H1 (cell line): ENCODE data around the gene SMCHD1. TPM values are rescaled to one million over a fixed set of nuclear protein-coding genes. Genes with fewer than 3 reads are reported as not detected.

Source experiments
- CTCF ChIA-PET: fragments of 300-600 bp; sonication (Branson Sonifier 250); formaldehyde crosslinking; loops from one replicate; lab custom pipeline; 2021; ENCODE audit not compliant: partially characterized antibody; lab: Charles Lee
- POLR2A ChIA-PET: fragments of 300-600 bp; sonication (Branson Sonifier 250); formaldehyde crosslinking; loops from one replicate; lab custom pipeline; 2021; ENCODE audit warnings: inconsistent platforms; ENCODE audit not compliant: partially characterized antibody; lab: Charles Lee
- DNase-seq, 2 experiments: peaks; one replicate each; pipeline versions ENCODE4 v3.0.0 to v3.0.0-alpha.2; 2010 to 2022; ENCODE audit warnings: low spot score in 2 of 2, low read depth in 1 of 2, mixed read lengths in 1 of 2
- FAIRE-seq: peaks from 2 replicates; lab custom pipeline; 2011; peaks lifted over from hg19 to GRCh38; lab: Jason Lieb, UNC
- H2AFZ ChIP-seq: 2 replicates; pipeline ENCODE4 v1.8.1; 2012; ENCODE audit warnings: low read length, inconsistent platforms
- H2AK5ac ChIP-seq: 2 replicates; pipeline ENCODE4 v1.6.1; 2013; ENCODE audit warnings: low read depth, low read length
- H2BK120ac ChIP-seq: replicated peaks from 2 replicates; pipeline ENCODE3; 2013; ENCODE audit warnings: low read depth, low read length, inconsistent platforms
- H2BK12ac ChIP-seq: 2 replicates; pipeline ENCODE4 v1.6.1; 2013; ENCODE audit warnings: low read depth, low read length
- H2BK15ac ChIP-seq: 2 replicates; pipeline ENCODE4 v1.6.1; 2013; ENCODE audit warnings: low read length
- H2BK20ac ChIP-seq: 2 replicates; pipeline ENCODE4 v1.6.1; 2013; ENCODE audit warnings: low read length
- H2BK5ac ChIP-seq: 2 replicates; pipeline ENCODE4 v1.6.1; 2013; ENCODE audit warnings: low read depth, low read length
- H3K14ac ChIP-seq: 2 replicates; pipeline ENCODE4 v1.6.1; 2013; ENCODE audit warnings: inconsistent platforms; ENCODE audit not compliant: insufficient read length
- H3K18ac ChIP-seq: 2 replicates; pipeline ENCODE4 v1.6.1; 2013; ENCODE audit warnings: low read length; ENCODE audit errors: extremely low read depth
- H3K23ac ChIP-seq: 2 replicates; pipeline ENCODE4 v1.6.1; 2013; ENCODE audit warnings: inconsistent platforms; ENCODE audit not compliant: insufficient read length
- H3K23me2 ChIP-seq: 2 replicates; pipeline ENCODE4 v1.6.1; 2013; ENCODE audit warnings: low read depth, low read length
- H3K27ac ChIP-seq: 2 replicates; pipeline ENCODE4 v1.6.1; 2011; ENCODE audit warnings: low read depth, low read length, inconsistent platforms
- H3K27me3 ChIP-seq, 4 experiments: replicated peaks in 1 of 4; 1 replicate in 1 of 4; 2 replicates in 3 of 4; pipeline versions ENCODE4 v1.6.1 to v1.8.1; 2011 to 2013; ENCODE audit warnings: low read length in 3 of 4, mild to moderate bottlenecking in 3 of 4, inconsistent platforms in 2 of 4, mixed read lengths in 2 of 4, moderate library complexity in 1 of 4; ENCODE audit not compliant: control insufficient read depth in 3 of 4, insufficient read depth in 3 of 4; ENCODE audit errors: extremely low read depth in 1 of 4
- H3K36me3 ChIP-seq, 4 experiments: 2 replicates each; pipeline versions ENCODE4 v1.6.1 to v1.8.1; 2011 to 2013; ENCODE audit warnings: mild to moderate bottlenecking in 4 of 4, low read length in 3 of 4, moderate library complexity in 2 of 4, control low read depth in 1 of 4, inconsistent platforms in 1 of 4; ENCODE audit not compliant: insufficient read depth in 4 of 4, control insufficient read depth in 2 of 4
- H3K4ac ChIP-seq: replicated peaks from 2 replicates; pipeline ENCODE3; 2013; ENCODE audit warnings: low read length, low read depth, mixed read lengths, inconsistent platforms; ENCODE audit not compliant: insufficient read length
- H3K4me1 ChIP-seq, 4 experiments: replicated peaks in 1 of 4; 1 replicate in 1 of 4; 2 replicates in 3 of 4; pipeline versions ENCODE4 v1.6.1 to v1.8.1; 2011 to 2013; ENCODE audit warnings: low read length in 3 of 4, inconsistent platforms in 2 of 4, mixed read lengths in 1 of 4; ENCODE audit not compliant: insufficient read depth in 4 of 4, control insufficient read depth in 3 of 4
- H3K4me2 ChIP-seq, 2 experiments: 2 replicates each; pipeline versions ENCODE4 v1.6.1 to v1.8.1; 2011 to 2013; ENCODE audit warnings: low read depth in 2 of 2, low read length in 2 of 2, control low read depth in 1 of 2, inconsistent platforms in 1 of 2, mild to moderate bottlenecking in 1 of 2; ENCODE audit not compliant: insufficient read depth in 1 of 2
- H3K4me3 ChIP-seq, 4 experiments: fragments of 200-600, 300-600 bp in 1 of 4; sonication (generic), shearing (Covaris generic), sonication (Bioruptor Twin) in 1 of 4; 2 replicates each; pipeline versions ENCODE4 v1.5.1 to v1.8.1; 2011 to 2016; ENCODE audit warnings: low read length in 4 of 4, low read depth in 3 of 4, control low read depth in 2 of 4, inconsistent platforms in 2 of 4, mild to moderate bottlenecking in 2 of 4, mixed read lengths in 1 of 4, moderate library complexity in 1 of 4; ENCODE audit not compliant: insufficient read depth in 2 of 4; ENCODE audit errors: extremely low read depth in 1 of 4
- H3K56ac ChIP-seq: replicated peaks from 2 replicates; pipeline ENCODE3; 2013; ENCODE audit warnings: low read depth, mild to moderate bottlenecking, mixed read lengths, low read length, inconsistent platforms; ENCODE audit not compliant: insufficient read length
- H3K79me1 ChIP-seq: 2 replicates; pipeline ENCODE4 v1.6.1; 2013; ENCODE audit warnings: low read depth, low read length, control low read depth
- H3K79me2 ChIP-seq, 2 experiments: 2 replicates each; pipeline versions ENCODE4 v1.6.1 to v1.8.1; 2012 to 2013; ENCODE audit warnings: low read length in 2 of 2, mild to moderate bottlenecking in 2 of 2, inconsistent platforms in 1 of 2; ENCODE audit not compliant: insufficient read depth in 2 of 2, control insufficient read depth in 1 of 2
- H3K9ac ChIP-seq, 4 experiments: replicated peaks in 1 of 4; 1 replicate in 1 of 4; 2 replicates in 3 of 4; pipeline versions ENCODE4 v1.6.1 to v1.8.1; 2011 to 2013; ENCODE audit warnings: low read depth in 3 of 4, low read length in 3 of 4, control low read depth in 2 of 4, mild to moderate bottlenecking in 2 of 4, moderate library complexity in 2 of 4, inconsistent platforms in 1 of 4; ENCODE audit errors: extremely low read depth in 1 of 4
- H3K9me3 ChIP-seq, 2 experiments: 2 replicates each; pipeline versions ENCODE4 v1.6.1 to v1.8.1; 2012 to 2013; ENCODE audit warnings: mild to moderate bottlenecking in 2 of 2, moderate library complexity in 2 of 2, control low read depth in 1 of 2, inconsistent platforms in 1 of 2, low read depth in 1 of 2, low read length in 1 of 2, mixed read lengths in 1 of 2; ENCODE audit not compliant: insufficient read depth in 2 of 2
- H4K20me1 ChIP-seq, 2 experiments: replicated peaks in 1 of 2; 2 replicates each; pipeline versions ENCODE3 to v1.8.1; 2011 to 2013; ENCODE audit warnings: inconsistent platforms in 2 of 2, low read length in 2 of 2, mild to moderate bottlenecking in 1 of 2; ENCODE audit not compliant: insufficient read depth in 2 of 2, control insufficient read depth in 1 of 2
- H4K5ac ChIP-seq: 2 replicates; pipeline ENCODE4 v1.6.1; 2013; ENCODE audit warnings: low read length, low read depth, mixed read lengths, inconsistent platforms; ENCODE audit not compliant: insufficient read length
- H4K8ac ChIP-seq: 2 replicates; pipeline ENCODE4 v1.8.0; 2013; ENCODE audit warnings: mild to moderate bottlenecking, moderate library complexity, low read length, inconsistent platforms; ENCODE audit not compliant: insufficient read depth; ENCODE audit errors: extremely low read depth
- H4K91ac ChIP-seq: replicated peaks from 2 replicates; pipeline ENCODE3; 2013; ENCODE audit warnings: low read length, mixed read lengths, inconsistent platforms; ENCODE audit not compliant: insufficient read length
- CTCF ChIP-seq, 3 experiments: IDR thresholded peaks; 1 replicate in 2 of 3; 2 replicates in 1 of 3; pipeline versions ENCODE4 v1.5.1 to v1.6.1; 2011; ENCODE audit warnings: low read length in 3 of 3, mild to moderate bottlenecking in 3 of 3, inconsistent platforms in 2 of 3, low read depth in 1 of 3, moderate library complexity in 1 of 3; ENCODE audit not compliant: insufficient read depth in 1 of 3; ENCODE audit errors: control extremely low read depth in 1 of 3
- EZH2 ChIP-seq: fragments of 200-600 bp; sonication (generic); IDR thresholded peaks from 2 replicates; pipeline ENCODE4 v1.7.1; 2012; ENCODE audit warnings: low read depth, mild to moderate bottlenecking, moderate library complexity, low read length, inconsistent platforms; ENCODE audit not compliant: severe bottlenecking
- WGBS, 2 experiments: shearing (Covaris generic) in 1 of 2; methylation state at CpG; one replicate each; pipeline versions ENCODE4 v1.1.6 to v1.1.7; 2013 to 2015; ENCODE audit warnings: low lambda C conversion rate in 2 of 2, mixed read lengths in 2 of 2, inconsistent platforms in 1 of 2, low coverage in 1 of 2, missing lambda C conversion rate in 1 of 2; ENCODE audit not compliant: insufficient replicate concordance in 2 of 2, insufficient coverage in 1 of 2, insufficient read length in 1 of 2; ENCODE audit errors: extremely low coverage in 1 of 2, missing lambda C conversion rate in 1 of 2; 5-methylcytosine and 5-hydroxymethylcytosine counted together
- polyA plus RNA-seq, 7 experiments: library from polyadenylated mRNA; depleted of rRNA in 3 of 7; stranded (reverse) in 5 of 7; unstranded in 2 of 7; fragments of >200 nt in 5 of 7; fragments of 200-250 nt in 2 of 7; gene quantifications; 1 replicate in 5 of 7; 2 replicates in 1 of 7; 4 replicates in 1 of 7; pipeline versions ENCODE4 v1.2.1 to v1.2.3, GENCODE V29; 2011 to 2013; ENCODE audit warnings: missing spikeins in 2 of 7, mixed read lengths in 2 of 7
- total RNA-seq: library from RNA; stranded (reverse); fragmentation: NEBNext Ultra II Directional; extraction: Animal tissue kit (Norgen Biotek cat#: 25700); gene quantifications from 2 replicates; pipeline ENCODE4 v1.2.1, GENCODE V29; 2021

The SMCHD1 gene
- total and polyA plus RNA-seq, 2 of the 8 experiments (the other 6 are each of a cell fraction or from before 2014, with no cell fraction given): 9.3 to 32.0 TPM

GRCh38 chr18:2654169-2654927 lies 1.2 kb upstream of the SMCHD1 start:
- H3K56ac ChIP-seq: no peak overlapping the region
- H3K4me1 ChIP-seq: peaks cover 0 to 9% (median 4%) of the 10 kb centered on the region in 4 experiments; a peak in 5 of 7 replicates
- no peak overlapping the region for H2AK5ac ChIP-seq
- H3K27ac ChIP-seq: no peak overlapping the region
- H2BK120ac ChIP-seq: no peak overlapping the region
- H2AFZ ChIP-seq: peak overlapping the region; percentile 66
- FAIRE-seq (no peak), DNase-seq (no peak)
- no peak overlapping the region for H3K4ac ChIP-seq
- H4K8ac ChIP-seq: no peak overlapping the region
- peaks cover 0 to 30% of the 10 kb centered on the region in 2 experiments; a peak in 2 of 4 replicates for H3K79me2 ChIP-seq
- H4K91ac ChIP-seq: no peak overlapping the region
- ChIA-PET CTCF (no interaction called here), POLR2A (interaction anchor here (0.8 to 1.1 kb wide), 3 partner anchors 26 to 258 kb away, joined by 3 to 4 read pairs (median 3); no protein-coding TSS in a partner anchor)
- no peak overlapping the region for H2BK5ac ChIP-seq
- H2BK20ac ChIP-seq: no peak overlapping the region
- H4K20me1 ChIP-seq: peaks cover 8 to 12% of the 10 kb centered on the region in 2 experiments
- H3K27me3 ChIP-seq: peaks cover 3 to 25% (median 22%) of the 10 kb centered on the region in 4 experiments
- H3K4me3 ChIP-seq: peak overlapping the region; percentile 66 to 97 (median 86)
- H3K4me2 ChIP-seq: peak overlapping the region; percentile 91 to 92
- no peaks in the 10 kb centered on the region for H3K9me3 ChIP-seq
- H2BK15ac ChIP-seq: no peak overlapping the region
- WGBS, 2 experiments: 11% methylated on average over 13 of the region's 13 CpGs; no CpG with 5 or more reads in 1 of the 2 experiments
- TF ChIP-seq CTCF (IDR thresholded peaks at IDR 0.05; ENCODE audit: control extremely low read depth in 1 of 3, insufficient read depth in 1 of 3, low read depth in 1 of 3, low read length in 3 of 3) (no peak), EZH2 (peak; percentile 12)
- no peak overlapping the region for H4K5ac ChIP-seq
- H2BK12ac ChIP-seq: 0 out of 2 replicates have a peak overlapping the region, but pooled peaks have one; percentile 33
- H3K36me3 ChIP-seq: no peaks in the 10 kb centered on the region
- H3K18ac ChIP-seq: no peak overlapping the region
- H3K23ac ChIP-seq: no peak overlapping the region
- H3K14ac ChIP-seq: no peak overlapping the region
- peaks cover 5% of the 10 kb centered on the region; the same call in 1 of the 2 replicates for H3K79me1 ChIP-seq
- peak overlapping the region in 2 of 4 experiments; percentile 86 to 87; a peak in 4 of 7 replicates for H3K9ac ChIP-seq
- peaks cover 21% of the 10 kb centered on the region for H3K23me2 ChIP-seq
